Measurements from ENCODE around the gene FGGY. TPM values are rescaled to one million over a fixed set of nuclear protein-coding genes. Genes with fewer than 3 reads are reported as not detected.

The FGGY gene
- total RNA-seq, 1 experiment from 2014 or later = 14.6 TPM

DNA sequence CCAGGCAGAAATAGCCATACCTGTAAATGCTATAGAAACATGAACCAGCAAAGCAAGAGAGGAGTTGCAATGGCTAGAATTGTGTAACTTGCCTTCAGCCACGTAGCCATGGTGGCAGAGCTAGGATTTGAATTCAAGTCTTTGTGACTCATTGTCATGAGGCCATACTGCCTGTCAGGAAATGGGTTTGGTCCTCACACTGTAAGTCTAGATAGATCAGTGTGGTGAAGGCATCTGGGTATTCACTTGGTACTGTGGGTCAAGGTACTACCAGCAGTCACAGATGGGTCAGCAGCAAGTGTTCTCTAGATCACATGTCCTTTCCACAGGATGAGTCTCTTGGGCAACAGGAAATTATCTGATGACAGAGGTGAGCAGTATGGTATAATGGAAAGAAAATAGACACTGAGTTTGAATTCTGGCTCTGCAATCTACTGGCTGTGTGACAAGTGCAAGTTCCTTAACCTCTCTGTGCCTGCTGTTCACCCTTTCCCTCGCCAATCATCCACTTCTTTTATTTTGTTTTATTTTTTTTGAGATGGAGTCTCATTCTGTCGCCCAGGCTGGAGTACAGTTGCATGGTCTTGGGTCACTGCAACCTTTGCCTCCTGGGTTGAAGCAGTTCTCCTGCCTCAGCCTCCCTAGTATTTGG is 36.9 kb downstream of the FGGY start:
- H2AFZ ChIP-seq (ENCODE audit: low read length) = no peak overlapping the region
- no peak overlapping the region for H4K5ac ChIP-seq (ENCODE audit: insufficient read length, low read depth, low read length)
- no peaks in the 10 kb centered on the region for H3K27me3 ChIP-seq (ENCODE audit: insufficient read depth, low read length)
- Mint-ChIP-seq H3K27me3 (ENCODE audit: low read depth) (no peaks in the 10 kb centered on the region), H3K9me3 (no peaks in the 10 kb centered on the region), H3K4me3 (no peak overlapping the region), H3K36me3 (ENCODE audit: insufficient read depth in 1 of 3, low read depth in 3 of 3) (no peaks in the 10 kb centered on the region; a peak in 2 of 7 replicates), H3K4me1 (peaks cover 0 to 3% of the 10 kb centered on the region in 2 experiments; a peak in 1 of 4 replicates), H3K27ac (peak overlapping the region in 1 of 3 experiments; percentile 61; a peak in 1 of 7 replicates)
- H3K56ac ChIP-seq (ENCODE audit: insufficient read length, low read depth, low read length) = no peak overlapping the region
- H3K4ac ChIP-seq (ENCODE audit: low read depth, low read length) = no peak overlapping the region
- TF ChIP-seq, protein P1, sequence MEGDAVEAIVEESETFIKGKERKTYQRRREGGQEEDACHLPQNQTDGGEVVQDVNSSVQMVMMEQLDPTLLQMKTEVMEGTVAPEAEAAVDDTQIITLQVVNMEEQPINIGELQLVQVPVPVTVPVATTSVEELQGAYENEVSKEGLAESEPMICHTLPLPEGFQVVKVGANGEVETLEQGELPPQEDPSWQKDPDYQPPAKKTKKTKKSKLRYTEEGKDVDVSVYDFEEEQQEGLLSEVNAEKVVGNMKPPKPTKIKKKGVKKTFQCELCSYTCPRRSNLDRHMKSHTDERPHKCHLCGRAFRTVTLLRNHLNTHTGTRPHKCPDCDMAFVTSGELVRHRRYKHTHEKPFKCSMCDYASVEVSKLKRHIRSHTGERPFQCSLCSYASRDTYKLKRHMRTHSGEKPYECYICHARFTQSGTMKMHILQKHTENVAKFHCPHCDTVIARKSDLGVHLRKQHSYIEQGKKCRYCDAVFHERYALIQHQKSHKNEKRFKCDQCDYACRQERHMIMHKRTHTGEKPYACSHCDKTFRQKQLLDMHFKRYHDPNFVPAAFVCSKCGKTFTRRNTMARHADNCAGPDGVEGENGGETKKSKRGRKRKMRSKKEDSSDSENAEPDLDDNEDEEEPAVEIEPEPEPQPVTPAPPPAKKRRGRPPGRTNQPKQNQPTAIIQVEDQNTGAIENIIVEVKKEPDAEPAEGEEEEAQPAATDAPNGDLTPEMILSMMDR (conservative IDR thresholded peaks at IDR 0.05) = no peak
- H3K18ac ChIP-seq (ENCODE audit: insufficient read length, low read depth, low read length) = no peak overlapping the region
- H4K8ac ChIP-seq (replicated peaks; ENCODE audit: insufficient read length, low read depth, low read length) = no peak overlapping the region
- no peak overlapping the region for H4K91ac ChIP-seq (ENCODE audit: insufficient read length, low read depth, low read length)
- H3K14ac ChIP-seq (ENCODE audit: insufficient read depth, low read length) = no peak overlapping the region
- no peak overlapping the region for H2AK5ac ChIP-seq (ENCODE audit: insufficient read length, low read length)
- H2BK5ac ChIP-seq (ENCODE audit: insufficient read length, low read length) = no peak overlapping the region
- H3K27ac ChIP-seq (ENCODE audit: insufficient read length, low read depth, low read length) = no peak overlapping the region
- H3T11ph ChIP-seq (ENCODE audit: low read length) = no peak overlapping the region
- H2BK12ac ChIP-seq (ENCODE audit: insufficient read length, low read depth, low read length) = no peak overlapping the region
- DNase-seq = no peak
- no CpG with 5 or more reads among the region's 3 CpGs for WGBS (ENCODE audit: extremely low coverage, insufficient read length, low lambda C conversion rate)
- H3K9me3 ChIP-seq (ENCODE audit: control insufficient read depth, low read depth, low read length) = no peaks in the 10 kb centered on the region
- no peaks in the 10 kb centered on the region for H3K23me2 ChIP-seq (ENCODE audit: insufficient read length, low read depth, low read length, poor library complexity, severe bottlenecking)
- no peaks in the 10 kb centered on the region for H3K79me1 ChIP-seq (ENCODE audit: insufficient read depth, low read depth, low read length, poor library complexity, severe bottlenecking)
- H2BK120ac ChIP-seq (ENCODE audit: low read depth, low read length, poor library complexity, severe bottlenecking) = no peak overlapping the region
- H3K4me1 ChIP-seq (ENCODE audit: insufficient read depth, low read length) = no peaks in the 10 kb centered on the region
- no peak overlapping the region for H3K4me2 ChIP-seq (ENCODE audit: insufficient read depth, insufficient read length, low read length)
- no peaks in the 10 kb centered on the region for H3K79me2 ChIP-seq (ENCODE audit: insufficient read depth, low read length)
- H2BK15ac ChIP-seq (ENCODE audit: low read depth, low read length) = no peak overlapping the region
- no peak overlapping the region for H3K23ac ChIP-seq (ENCODE audit: insufficient read length, low read depth, low read length)
- no peak overlapping the region for H3K9ac ChIP-seq (ENCODE audit: extremely low read depth, insufficient read length, low read length)
- H4K20me1 ChIP-seq (ENCODE audit: control insufficient read depth, insufficient read depth, insufficient read length) = no peaks in the 10 kb centered on the region
- no peak overlapping the region for H2BK20ac ChIP-seq (ENCODE audit: low read depth, low read length, poor library complexity, severe bottlenecking)
